ENCODE results near the gene DAPK2.

DAPK2 gene

GRCh38 chr15:63896336-63897115 lies 149.8 kb downstream of the DAPK2 start:
- peak; percentile 64 for DNase-seq (ENCODE audit: insufficient read length, low spot score)
- TF ChIP-seq PAX5 (IDR thresholded peaks at IDR 0.05; ENCODE audit: insufficient read depth, low read length, severe bottlenecking): peak; percentile 29
- peak; percentile 79 for TF ChIP-seq POU2F2 (IDR thresholded peaks at IDR 0.05; ENCODE audit: low read depth, low read length)
- TF ChIP-seq POLR2AphosphoS5 (IDR thresholded peaks at IDR 0.05; ENCODE audit: low read depth, low read length): no peak
- peak; percentile 51; the same call in 1 of the 2 replicates for TF ChIP-seq SPI1 (IDR thresholded peaks at IDR 0.05; ENCODE audit: low read depth, low read length)
- no peak for TF ChIP-seq TAF1 (IDR thresholded peaks at IDR 0.05; ENCODE audit: low read depth, low read length)
- TF ChIP-seq POLR2A (IDR thresholded peaks at IDR 0.05; ENCODE audit: low read depth, low read length): no peak
- FAIRE-seq: peak; percentile 95

- DNase-seq (ENCODE audit: insufficient read length, low spot score) (no peak), FAIRE-seq (no peak)
- TF ChIP-seq PAX5 (IDR thresholded peaks at IDR 0.05; ENCODE audit: insufficient read depth, low read length, severe bottlenecking) (no peak), SPI1 (IDR thresholded peaks at IDR 0.05; ENCODE audit: low read depth, low read length) (no peak)
These were observed 150.5 kb downstream of the DAPK2 start for GRCh38 chr15:63895787-63896218.

GRCh38 chr15:63895194-63895593 lies 151.1 kb downstream of the DAPK2 start:
- DNase-seq (ENCODE audit: insufficient read length, low spot score) (no peak), FAIRE-seq (no peak)
- TF ChIP-seq POU2F2 (IDR thresholded peaks at IDR 0.05; ENCODE audit: low read depth, low read length) (no peak), POLR2AphosphoS5 (IDR thresholded peaks at IDR 0.05; ENCODE audit: low read depth, low read length) (no peak), POLR2A (IDR thresholded peaks at IDR 0.05; ENCODE audit: low read depth, low read length) (no peak), SPI1 (IDR thresholded peaks at IDR 0.05; ENCODE audit: low read depth, low read length) (no peak), PAX5 (IDR thresholded peaks at IDR 0.05; ENCODE audit: insufficient read depth, low read length, severe bottlenecking) (no peak), TAF1 (IDR thresholded peaks at IDR 0.05; ENCODE audit: low read depth, low read length) (no peak)

- TF ChIP-seq POLR2AphosphoS5 (IDR thresholded peaks at IDR 0.05; ENCODE audit: low read depth, low read length) (no peak), PAX5 (IDR thresholded peaks at IDR 0.05; ENCODE audit: insufficient read depth, low read length, severe bottlenecking) (no peak), SPI1 (IDR thresholded peaks at IDR 0.05; ENCODE audit: low read depth, low read length) (no peak), POU2F2 (IDR thresholded peaks at IDR 0.05; ENCODE audit: low read depth, low read length) (no peak), POLR2A (IDR thresholded peaks at IDR 0.05; ENCODE audit: low read depth, low read length) (no peak), TAF1 (IDR thresholded peaks at IDR 0.05; ENCODE audit: low read depth, low read length) (no peak)
- no peak for DNase-seq (ENCODE audit: insufficient read length, low spot score)
- FAIRE-seq: no peak
These were observed 151.7 kb downstream of the DAPK2 start for GRCh38 chr15:63894662-63894949.

GRCh38 chr15:63893866-63894661 lies 152.2 kb downstream of the DAPK2 start:
- DNase-seq (ENCODE audit: insufficient read length, low spot score) (no peak), FAIRE-seq (no peak)
- no peak for TF ChIP-seq SPI1 (IDR thresholded peaks at IDR 0.05; ENCODE audit: low read depth, low read length)

- TF ChIP-seq SPI1 (IDR thresholded peaks at IDR 0.05; ENCODE audit: low read depth, low read length) (peak; percentile 26; the same call in 1 of the 2 replicates), POLR2A (IDR thresholded peaks at IDR 0.05; ENCODE audit: low read depth, low read length) (no peak), POU2F2 (IDR thresholded peaks at IDR 0.05; ENCODE audit: low read depth, low read length) (peak; percentile 69; the same call in 1 of the 2 replicates)
- DNase-seq (ENCODE audit: insufficient read length, low spot score): no peak
- peak; percentile 90 for FAIRE-seq
These were observed 153.4 kb downstream of the DAPK2 start for GRCh38 chr15:63892794-63893441.

GRCh38 chr15:63891768-63892133 lies 154.5 kb downstream of the DAPK2 start:
- DNase-seq (ENCODE audit: insufficient read length, low spot score): no peak
- TF ChIP-seq SPI1 (IDR thresholded peaks at IDR 0.05; ENCODE audit: low read depth, low read length) (no peak), POLR2A (IDR thresholded peaks at IDR 0.05; ENCODE audit: low read depth, low read length) (no peak), POLR2AphosphoS5 (IDR thresholded peaks at IDR 0.05; ENCODE audit: low read depth, low read length) (no peak), POU2F2 (IDR thresholded peaks at IDR 0.05; ENCODE audit: low read depth, low read length) (no peak), PAX5 (IDR thresholded peaks at IDR 0.05; ENCODE audit: insufficient read depth, low read length, severe bottlenecking) (no peak), TAF1 (IDR thresholded peaks at IDR 0.05; ENCODE audit: low read depth, low read length) (no peak)
- FAIRE-seq: no peak

- TF ChIP-seq POLR2AphosphoS5 (IDR thresholded peaks at IDR 0.05; ENCODE audit: low read depth, low read length): no peak
- TF ChIP-seq PAX5 (IDR thresholded peaks at IDR 0.05; ENCODE audit: insufficient read depth, low read length, severe bottlenecking): no peak
- TF ChIP-seq SPI1 (IDR thresholded peaks at IDR 0.05; ENCODE audit: low read depth, low read length): no peak
- TF ChIP-seq TAF1 (IDR thresholded peaks at IDR 0.05; ENCODE audit: low read depth, low read length): no peak
- TF ChIP-seq POU2F2 (IDR thresholded peaks at IDR 0.05; ENCODE audit: low read depth, low read length): no peak
- no peak for TF ChIP-seq POLR2A (IDR thresholded peaks at IDR 0.05; ENCODE audit: low read depth, low read length)
- no peak for DNase-seq (ENCODE audit: insufficient read length, low spot score)
- peak; percentile 83 for FAIRE-seq
These were observed 155.1 kb downstream of the DAPK2 start for GRCh38 chr15:63891079-63891767.

- TF ChIP-seq PAX5 (IDR thresholded peaks at IDR 0.05; ENCODE audit: insufficient read depth, low read length, severe bottlenecking) (no peak), POU2F2 (IDR thresholded peaks at IDR 0.05; ENCODE audit: low read depth, low read length) (no peak), POLR2A (IDR thresholded peaks at IDR 0.05; ENCODE audit: low read depth, low read length) (no peak), TAF1 (IDR thresholded peaks at IDR 0.05; ENCODE audit: low read depth, low read length) (no peak), SPI1 (IDR thresholded peaks at IDR 0.05; ENCODE audit: low read depth, low read length) (no peak), POLR2AphosphoS5 (IDR thresholded peaks at IDR 0.05; ENCODE audit: low read depth, low read length) (no peak)
- FAIRE-seq (no peak), DNase-seq (ENCODE audit: insufficient read length, low spot score) (no peak)
These were observed 155.7 kb downstream of the DAPK2 start for GRCh38 chr15:63890617-63891016.
